Omental fat pad (tissue), 4 donors: ENCODE data around the gene RUSF1. TPM values are rescaled to one million over a fixed set of nuclear protein-coding genes. Genes with fewer than 3 reads are reported as not detected.

Source experiments
- ATAC-seq: fragments of 150-250 bp; one replicate; pipeline ENCODE4 v1.9.1; 2016; ENCODE audit warnings: mild to moderate bottlenecking, moderate library complexity; ENCODE audit not compliant: low FRiP score
- DNase-seq: peaks from one replicate; pipeline ENCODE4 v3.0.0-alpha.2; 2019; ENCODE audit warnings: low spot score
- CTCF ChIP-seq, 3 donors: fragments of 450-650 bp; IDR thresholded peaks; one replicate each; pipeline ENCODE4 v1.5.1; 2016 to 2017; ENCODE audit warnings: antibody characterized with exemption in 3 of 3, mild to moderate bottlenecking in 3 of 3, moderate library complexity in 2 of 3
- total RNA-seq, 4 donors: library from RNA; depleted of rRNA; stranded (reverse); fragments of >200 nt; gene quantifications; one replicate each; pipeline ENCODE4 v1.1.0, GENCODE V29; 2016

Gene RUSF1
- total RNA-seq, 4 donors from 2014 or later, result 35.3 to 56.7 (median 48.9) TPM

GRCh38 chr16:31478956-31479355, 29.2 kb downstream of the RUSF1 start:
- DNase-seq (no peak), ATAC-seq (no peak)
- no peak for TF ChIP-seq CTCF (IDR thresholded peaks at IDR 0.05)

GRCh38 chr16:31477220-31478216, 30.7 kb downstream of the RUSF1 start:
- DNase-seq (no peak), ATAC-seq (no peak)
- TF ChIP-seq CTCF (IDR thresholded peaks at IDR 0.05), result no peak

GRCh38 chr16:31476303-31477219, 31.6 kb downstream of the RUSF1 start:
- DNase-seq (peak; percentile 37), ATAC-seq (no peak)
- no peak for TF ChIP-seq CTCF (IDR thresholded peaks at IDR 0.05)

- ATAC-seq, result no peak
- DNase-seq, result no peak
- TF ChIP-seq CTCF (IDR thresholded peaks at IDR 0.05), result no peak
Measured at GRCh38 chr16:31475946-31476302, 32.3 kb downstream of the RUSF1 start.

- ATAC-seq (no peak), DNase-seq (no peak)
- no peak for TF ChIP-seq CTCF (IDR thresholded peaks at IDR 0.05)
Measured at GRCh38 chr16:31474773-31475738, 33.1 kb downstream of the RUSF1 start.

GRCh38 chr16:31474173-31474714, 33.9 kb downstream of the RUSF1 start:
- no peak for DNase-seq
- no peak for ATAC-seq
- no peak for TF ChIP-seq CTCF (IDR thresholded peaks at IDR 0.05)
